Mucosa of descending colon (tissue), 3 donors: ENCODE results near the gene EXOC6B. TPM values are rescaled to one million over a fixed set of nuclear protein-coding genes. Genes with fewer than 3 reads are reported as not detected.
"Not testable (repeated sequence)": the region's sequence is repeated elsewhere in the genome, so short reads cannot be mapped to it uniquely, and the experiment has no call there.

Experiments used
- ATAC-seq: fragments of 200-7000 bp; cut with Tn5 transposase; one replicate; pipeline ENCODE4 v1.9.1; 2020; ENCODE audit warnings: mild to moderate bottlenecking, moderate library complexity
- DNase-seq, 3 donors: peaks; one replicate each; pipeline ENCODE4 v3.0.0-alpha.2; 2020
- H3K36me3 ChIP-seq: fragments of 200-600 bp; one replicate; pipeline ENCODE4 v1.8.0; 2021; ENCODE audit warnings: low read depth, mild to moderate bottlenecking
- H3K4me1 ChIP-seq: fragments of 200-600 bp; one replicate; pipeline ENCODE4 v1.8.0; 2021; ENCODE audit warnings: low read depth, mild to moderate bottlenecking
- H3K4me3 ChIP-seq: fragments of 200-600 bp; one replicate; pipeline ENCODE4 v1.8.0; 2021; ENCODE audit warnings: mild to moderate bottlenecking
- H3K9me3 ChIP-seq: fragments of 200-600 bp; one replicate; pipeline ENCODE4 v1.8.0; 2021; ENCODE audit warnings: mild to moderate bottlenecking
- intact Hi-C, 2 donors: fragments of 100-400 bp; cut with DNase I in 1 of 2; cut with micrococcal nuclease in 1 of 2; formaldehyde crosslinking; loops; one replicate each; pipeline versions ENCODE4 v1.11.0 to v1.11.1; 2022; cut with DNase I, micrococcal nuclease
- total RNA-seq, 3 donors: library from RNA; stranded (reverse); fragmentation: NEBNext Ultra II Directional in 2 of 3; extraction: Animal tissue kit (Norgen Biotek cat#: 25700) in 2 of 3; gene quantifications; one replicate each; pipeline versions ENCODE4 v1.2.1 to v1.2.4, GENCODE V29; 2021 to 2023
- TF ChIP-seq, protein P1 (sequence below): fragments of 200-600 bp; IDR thresholded peaks from one replicate; pipeline ENCODE4 v1.8.0; 2022; ENCODE audit warnings: antibody characterized with exemption, mild to moderate bottlenecking
- donor health status: DM: no; HTN: no; CAD: no; lungs with moderate emphysema.
- donor health status: DM: no; HTN: no; CAD: no.
- donor health status: DM: no; HTN: yes; CAD: no.

EXOC6B gene
- total RNA-seq, 3 donors from 2014 or later = 19.4 to 52.4 (median 28.8) TPM

DNA sequence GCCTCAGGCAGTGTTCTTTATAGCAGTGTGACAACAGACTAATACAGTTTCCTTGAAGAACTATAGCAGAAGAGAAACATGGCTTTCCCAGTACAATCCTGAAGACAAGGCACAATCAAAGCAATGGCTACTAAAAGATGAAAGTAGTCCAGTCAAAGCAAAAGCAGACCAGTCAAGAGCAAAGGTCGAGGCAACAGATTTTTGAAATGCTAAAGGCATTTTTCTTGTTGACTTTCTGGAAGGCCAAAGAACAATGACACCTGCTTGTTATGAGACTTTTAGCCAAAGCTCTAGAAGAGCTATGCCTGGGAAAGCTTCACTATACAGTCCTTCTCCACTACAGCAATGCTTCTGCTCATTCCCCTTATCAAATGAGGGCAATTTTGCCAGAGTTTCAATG lies 269.9 kb downstream of the EXOC6B start:
- H3K36me3 ChIP-seq = no peaks in the 10 kb centered on the region
- TF ChIP-seq, protein P1, sequence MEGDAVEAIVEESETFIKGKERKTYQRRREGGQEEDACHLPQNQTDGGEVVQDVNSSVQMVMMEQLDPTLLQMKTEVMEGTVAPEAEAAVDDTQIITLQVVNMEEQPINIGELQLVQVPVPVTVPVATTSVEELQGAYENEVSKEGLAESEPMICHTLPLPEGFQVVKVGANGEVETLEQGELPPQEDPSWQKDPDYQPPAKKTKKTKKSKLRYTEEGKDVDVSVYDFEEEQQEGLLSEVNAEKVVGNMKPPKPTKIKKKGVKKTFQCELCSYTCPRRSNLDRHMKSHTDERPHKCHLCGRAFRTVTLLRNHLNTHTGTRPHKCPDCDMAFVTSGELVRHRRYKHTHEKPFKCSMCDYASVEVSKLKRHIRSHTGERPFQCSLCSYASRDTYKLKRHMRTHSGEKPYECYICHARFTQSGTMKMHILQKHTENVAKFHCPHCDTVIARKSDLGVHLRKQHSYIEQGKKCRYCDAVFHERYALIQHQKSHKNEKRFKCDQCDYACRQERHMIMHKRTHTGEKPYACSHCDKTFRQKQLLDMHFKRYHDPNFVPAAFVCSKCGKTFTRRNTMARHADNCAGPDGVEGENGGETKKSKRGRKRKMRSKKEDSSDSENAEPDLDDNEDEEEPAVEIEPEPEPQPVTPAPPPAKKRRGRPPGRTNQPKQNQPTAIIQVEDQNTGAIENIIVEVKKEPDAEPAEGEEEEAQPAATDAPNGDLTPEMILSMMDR = no peak
- H3K9me3 ChIP-seq = peaks cover 9% of the 10 kb centered on the region
- intact Hi-C loops = no loop called here
- H3K4me1 ChIP-seq = no peaks in the 10 kb centered on the region
- ATAC-seq (no peak), DNase-seq (no peak)
- no peak overlapping the region for H3K4me3 ChIP-seq

DNA sequence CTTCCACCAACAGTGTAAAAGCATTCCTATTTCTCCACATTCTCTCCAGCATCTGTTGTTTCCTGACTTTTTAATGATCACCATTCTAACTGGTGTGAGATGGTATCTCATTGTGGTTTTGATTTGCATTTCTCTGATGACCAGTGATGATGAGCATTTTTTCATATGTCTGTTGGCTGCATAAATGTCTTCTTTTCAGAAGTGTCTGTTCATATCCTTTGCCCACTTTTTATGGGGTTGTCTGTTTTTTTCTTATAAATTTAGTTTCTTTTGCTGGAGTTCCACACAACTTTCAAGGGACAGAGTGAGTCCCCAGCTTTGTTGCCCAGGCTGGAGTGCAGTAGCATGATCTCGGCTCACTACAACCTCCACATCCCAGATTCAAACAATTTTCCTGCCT lies 270.5 kb downstream of the EXOC6B start:
- DNase-seq, ATAC-seq, H3K4me1 ChIP-seq, H3K4me3 ChIP-seq, H3K36me3 ChIP-seq, H3K9me3 ChIP-seq, intact Hi-C loops: not testable (repeated sequence)

DNA sequence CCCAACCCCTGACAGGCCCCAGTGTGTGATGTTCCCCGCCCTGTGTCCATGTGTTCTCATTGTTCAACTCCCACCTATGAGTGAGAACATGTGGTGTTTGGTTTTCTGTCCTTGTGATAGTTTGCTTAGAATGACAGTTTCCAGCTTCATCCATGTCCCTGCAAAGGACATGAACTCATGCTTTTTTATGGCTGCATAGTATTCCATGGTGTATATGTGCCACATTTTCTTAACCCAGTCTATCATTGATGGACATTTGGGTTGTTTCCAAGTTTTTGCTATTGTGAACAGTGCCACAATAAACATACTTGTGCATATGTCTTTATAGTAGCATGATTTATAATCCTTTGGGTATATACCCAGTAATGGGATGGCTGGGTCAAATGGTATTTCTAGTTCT lies 270.9 kb downstream of the EXOC6B start:
- ATAC-seq, intact Hi-C loops, DNase-seq, H3K36me3 ChIP-seq, H3K9me3 ChIP-seq, H3K4me3 ChIP-seq, H3K4me1 ChIP-seq: not testable (repeated sequence)

DNA sequence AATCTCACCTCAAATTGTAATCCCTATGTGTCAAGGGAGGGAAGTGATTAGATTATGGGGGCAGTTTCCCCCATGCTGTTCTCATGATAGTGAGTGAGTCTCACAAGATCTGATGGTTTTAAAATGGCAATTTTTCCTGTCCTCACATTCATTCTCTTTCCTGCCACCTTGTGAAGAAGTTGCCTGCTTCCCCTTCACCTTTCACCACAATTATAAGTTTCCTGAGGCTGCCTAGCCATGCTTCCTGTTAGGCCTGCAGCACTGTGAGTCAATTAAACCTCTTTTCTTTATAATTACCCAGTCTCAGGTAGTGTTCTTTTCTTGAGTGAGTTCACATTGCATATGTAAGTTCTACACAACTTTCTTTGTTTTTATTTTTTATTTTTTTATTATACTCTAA lies 271.5 kb downstream of the EXOC6B start:
- TF ChIP-seq, protein P1 = no peak
- H3K4me3 ChIP-seq = no peak overlapping the region
- DNase-seq = no peak
- intact Hi-C loops = no loop called here
- peaks cover 9% of the 10 kb centered on the region for H3K9me3 ChIP-seq
- H3K4me1 ChIP-seq = no peaks in the 10 kb centered on the region
- no peak for ATAC-seq
- H3K36me3 ChIP-seq = no peaks in the 10 kb centered on the region

DNA sequence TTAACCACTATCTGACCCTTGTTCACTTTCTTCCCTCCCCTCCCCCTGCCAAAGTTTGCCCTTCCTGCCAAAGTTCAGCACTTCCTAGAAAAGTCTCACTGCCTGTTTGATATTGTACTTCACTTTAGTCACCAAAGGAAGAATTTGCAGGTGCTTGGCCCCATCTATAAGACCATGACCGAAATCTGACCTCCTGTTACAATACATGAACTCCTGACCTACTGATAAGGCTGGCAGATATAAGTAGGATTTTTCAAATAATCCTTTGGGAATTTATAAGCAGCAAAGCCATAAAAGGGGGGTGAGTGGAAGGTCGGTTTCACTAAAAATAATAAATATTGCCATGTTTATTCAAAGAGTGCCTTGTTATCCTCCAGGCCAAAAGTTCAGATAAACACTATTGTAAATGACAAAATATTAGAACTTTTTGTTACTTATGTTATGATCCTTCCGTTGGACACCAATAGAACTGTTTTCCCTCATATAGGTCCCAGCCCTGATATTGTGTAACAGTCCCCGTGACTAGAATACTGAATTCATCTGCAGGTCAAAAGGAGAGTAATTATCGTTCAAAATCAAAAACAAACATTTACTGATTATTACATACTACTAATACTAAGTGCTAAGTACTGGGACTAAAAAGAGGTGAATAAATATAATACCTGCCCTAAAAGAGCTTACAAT lies 277.6 kb downstream of the EXOC6B start:
- Histone ChIP-seq H3K36me3 (no peaks in the 10 kb centered on the region), H3K4me3 (no peak overlapping the region), H3K9me3 (no peaks in the 10 kb centered on the region), H3K4me1 (no peaks in the 10 kb centered on the region)
- intact Hi-C loops = no loop called here
- DNase-seq = no peak
- TF ChIP-seq, protein P1 = no peak
- no peak for ATAC-seq

DNA sequence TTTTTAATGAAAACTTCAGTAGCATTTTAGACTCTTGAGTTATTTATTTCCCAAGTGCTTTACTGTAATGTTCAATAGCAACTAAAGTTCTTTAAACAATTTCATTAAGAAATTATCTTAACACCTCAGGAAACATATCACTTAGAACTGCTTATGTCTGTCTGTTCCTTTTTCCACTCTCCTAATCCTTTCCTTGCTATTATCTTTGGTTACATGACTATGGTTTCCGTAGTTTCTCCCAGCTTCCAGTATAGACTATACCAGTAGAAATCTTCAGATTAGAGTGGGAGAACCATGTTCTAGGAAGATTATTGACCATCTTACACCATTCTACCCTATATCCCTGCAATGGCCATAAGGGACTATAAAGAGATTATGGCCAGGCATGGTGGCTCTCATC lies 280.0 kb downstream of the EXOC6B start:
- no peak for ATAC-seq
- TF ChIP-seq, protein P1 = no peak
- intact Hi-C loops = no loop called here

DNA sequence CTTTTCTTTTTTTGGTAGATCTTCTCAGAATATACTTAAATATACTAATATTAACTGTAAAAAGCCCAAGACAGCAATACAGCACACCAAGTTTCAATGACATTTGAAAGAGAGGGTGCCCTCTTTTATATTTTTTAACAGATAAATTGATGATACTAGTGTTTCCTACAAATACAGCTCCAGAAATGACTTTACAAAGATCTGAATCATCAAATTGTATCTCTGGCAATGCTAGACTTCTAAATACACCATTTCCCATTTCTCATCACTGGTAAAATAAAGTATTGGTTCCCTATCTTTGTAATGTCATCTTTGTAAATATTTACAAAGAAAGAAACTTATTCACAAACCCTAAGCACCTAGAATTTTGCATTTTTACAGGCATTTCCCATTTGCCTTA lies 281.3 kb downstream of the EXOC6B start:
- Histone ChIP-seq H3K9me3 (no peaks in the 10 kb centered on the region), H3K36me3 (no peaks in the 10 kb centered on the region), H3K4me1 (no peaks in the 10 kb centered on the region), H3K4me3 (no peak overlapping the region)
- ATAC-seq (no peak), DNase-seq (no peak)
- intact Hi-C loops = no loop called here
- TF ChIP-seq, protein P1 = no peak

More for the DNA sequence above, 280.0 kb downstream of the EXOC6B start:
- Histone ChIP-seq H3K4me1 (no peaks in the 10 kb centered on the region), H3K9me3 (no peaks in the 10 kb centered on the region), H3K36me3 (no peaks in the 10 kb centered on the region), H3K4me3 (no peak overlapping the region)
- no peak for DNase-seq
